A673 (cell line): ENCODE data around the gene PRG2.

Source experiments
- CTCF ChIP-seq: fragments of 300-800, 200-600 bp; sonication (generic); conservative IDR thresholded peaks from 2 replicates; pipeline ENCODE4 v1.5.1; 2017; ENCODE audit warnings: low read depth, mild to moderate bottlenecking, antibody characterized with exemption, low read length, moderate library complexity, mixed read lengths
- EZH2 ChIP-seq: fragments of 200-600 bp; sonication (generic); IDR thresholded peaks from 2 replicates; pipeline ENCODE4 v1.6.1; 2017; ENCODE audit warnings: borderline replicate concordance, low read depth, mild to moderate bottlenecking, mixed read lengths, antibody characterized with exemption, low read length; ENCODE audit not compliant: poor library complexity, severe bottlenecking

GRCh38 chr11:57353852-57354251 lies 36.6 kb downstream of the PRG2 start:
- TF ChIP-seq CTCF (no peak), EZH2 (no peak)
